GM18502 (cell line): ENCODE data around the gene POLR2M.

Experiments used
- ATAC-seq: cut with Tn5 transposase; IDR thresholded peaks from one replicate; pipeline ENCODE4 v1.9.1; 2021; ENCODE audit warnings: mild to moderate bottlenecking; ENCODE audit not compliant: unreplicated experiment, poor library complexity

Gene POLR2M

DNA sequence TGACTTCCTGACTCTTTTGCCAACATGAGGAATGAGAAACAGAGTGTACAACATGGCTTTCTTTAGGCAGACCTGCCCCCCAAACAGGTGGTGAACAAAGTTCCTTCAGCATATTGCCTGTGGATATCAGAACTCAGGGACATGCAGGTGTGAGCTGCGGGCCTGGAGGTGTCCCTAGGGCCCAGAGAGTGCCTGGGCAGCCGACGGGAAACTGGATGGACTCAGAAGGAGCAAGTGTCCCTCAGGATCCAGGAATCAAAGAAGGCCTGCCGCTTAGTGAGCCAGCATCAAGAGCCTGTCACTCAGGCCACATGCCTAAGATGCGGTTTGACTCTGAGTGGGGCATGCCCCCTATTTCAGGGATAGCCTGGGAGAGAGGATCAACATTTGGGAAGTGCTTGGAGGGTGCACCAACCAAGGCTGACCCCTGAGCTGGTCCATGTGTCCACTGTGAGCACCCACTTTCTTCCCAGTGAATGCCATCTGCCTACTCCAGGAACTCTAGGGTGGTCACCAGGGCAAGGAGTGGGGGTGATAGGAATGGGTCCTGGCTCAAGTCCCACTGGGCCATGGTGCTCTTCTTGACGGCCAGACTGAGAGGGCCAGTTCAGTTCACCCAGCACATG is 16.1 kb upstream of the POLR2M start:
- ATAC-seq = no peak

GRCh38 chr15:57691082-57691481 is 15.4 kb upstream of the POLR2M start:
- ATAC-seq = no peak

- ATAC-seq = no peak
Observed at GRCh38 chr15:57692709-57693108, 13.8 kb upstream of the POLR2M start.

DNA sequence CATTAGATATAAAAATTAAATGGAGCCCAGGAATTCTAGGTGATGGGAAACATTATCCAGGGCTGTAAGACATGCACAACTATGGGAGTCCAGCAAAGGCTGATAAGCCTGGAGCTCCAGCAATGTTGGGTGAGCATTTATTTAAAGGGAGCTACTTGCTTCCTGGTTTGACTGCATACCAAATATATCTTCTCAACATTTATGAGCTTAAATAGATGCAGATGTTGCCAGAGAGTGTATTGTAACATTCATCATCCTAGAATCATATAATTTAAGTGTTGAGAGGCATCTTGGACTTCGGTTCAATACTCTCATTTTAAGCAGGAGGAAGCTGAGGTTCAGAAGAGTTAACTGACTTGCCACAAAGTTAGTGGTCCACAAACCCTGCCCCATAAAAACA is 12.2 kb upstream of the POLR2M start:
- no peak for ATAC-seq

- no peak for ATAC-seq
Observed at GRCh38 chr15:57696146-57696545, 10.4 kb upstream of the POLR2M start.

- ATAC-seq = no peak
Observed at GRCh38 chr15:57697588-57697987, 8.9 kb upstream of the POLR2M start.

- ATAC-seq = no peak
Observed at GRCh38 chr15:57698243-57698642, 8.3 kb upstream of the POLR2M start.

DNA sequence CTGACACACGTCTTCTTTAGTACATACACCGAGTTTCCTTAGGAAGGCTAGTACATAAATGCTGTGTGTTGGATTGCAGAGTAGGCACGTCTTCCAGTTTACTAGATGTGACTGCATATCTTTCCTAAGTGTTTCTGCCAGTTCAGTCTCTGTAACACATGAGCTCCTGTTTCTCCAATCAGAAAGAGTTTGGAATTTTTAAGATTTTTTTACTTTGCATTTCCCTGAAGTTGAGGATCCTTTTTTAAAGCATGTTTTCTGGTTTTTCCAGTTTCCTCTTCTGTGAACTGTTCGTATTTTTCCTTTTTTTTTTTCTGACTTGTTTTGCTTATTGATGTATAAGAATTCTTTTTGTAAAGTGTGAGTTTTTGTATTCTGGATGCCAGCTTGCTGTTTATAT is 7.5 kb upstream of the POLR2M start:
- no peak for ATAC-seq

DNA sequence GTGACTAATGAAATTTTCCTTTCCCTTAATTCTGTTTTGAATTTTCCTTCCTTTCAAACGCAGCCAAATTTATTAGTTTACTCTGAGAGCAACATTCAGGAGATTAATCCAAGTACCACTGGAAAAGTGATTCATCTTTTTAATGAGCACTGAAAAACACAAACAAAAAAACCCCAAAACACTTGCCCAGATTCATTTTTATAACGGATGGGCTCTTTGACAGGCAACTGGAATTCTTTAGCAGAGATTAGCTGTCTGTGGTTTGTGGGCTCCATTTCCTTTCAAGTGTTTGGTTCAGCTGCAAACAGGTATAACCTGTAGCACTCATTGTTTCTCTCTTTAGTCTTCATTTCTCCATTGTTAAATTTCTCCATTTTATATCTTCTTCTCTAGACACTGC is 3.1 kb upstream of the POLR2M start:
- no peak for ATAC-seq

DNA sequence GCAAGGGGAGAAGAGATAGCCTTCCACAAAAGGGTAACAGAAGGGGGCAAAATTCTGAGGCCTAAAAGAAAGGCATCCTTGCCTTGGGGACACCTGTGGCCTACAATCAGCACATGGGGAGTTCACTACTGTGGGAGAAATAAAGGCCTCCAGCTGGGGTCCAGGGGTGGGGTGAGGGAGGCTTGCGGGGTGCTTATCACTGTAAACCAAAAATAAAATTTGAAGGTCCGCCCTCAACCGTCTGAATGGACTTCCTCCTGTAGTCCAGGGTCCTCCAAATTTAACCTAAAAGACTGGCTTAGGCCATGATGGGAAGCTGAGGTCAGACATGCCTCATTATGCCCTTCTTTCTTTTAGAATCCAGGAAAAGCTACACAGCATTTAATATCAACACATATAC is 2.1 kb upstream of the POLR2M start:
- no peak for ATAC-seq

DNA sequence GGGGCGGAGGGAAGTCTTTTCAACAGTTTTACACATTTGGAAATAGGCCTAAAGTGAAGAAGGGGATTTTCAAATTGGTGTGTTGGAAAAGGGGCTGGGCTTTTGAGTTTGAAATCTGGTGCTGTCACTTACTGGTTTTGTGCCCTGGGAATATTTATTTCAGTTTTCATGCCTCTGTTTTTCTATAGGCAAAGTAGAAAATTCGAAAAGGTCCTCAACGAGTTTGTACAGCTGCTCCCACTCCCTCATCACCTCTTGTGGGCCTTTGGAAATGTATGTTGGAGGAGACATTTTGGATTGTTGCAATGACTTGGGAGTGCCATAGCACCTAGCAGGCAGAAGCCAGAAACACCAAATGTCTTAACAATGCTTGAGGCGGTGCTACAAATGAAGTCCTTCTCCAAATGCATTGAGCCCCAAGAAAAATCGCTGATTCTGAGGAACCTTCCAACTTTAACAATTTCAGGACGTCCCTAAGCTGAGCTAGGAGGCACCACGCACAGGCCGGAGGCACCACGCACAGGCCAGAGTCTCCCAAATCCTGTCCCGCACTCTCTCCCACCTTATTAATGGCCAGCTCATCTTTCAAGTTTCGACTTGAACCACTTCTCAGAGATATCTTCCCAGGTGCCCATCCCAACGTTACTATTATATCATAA is 639 bp upstream of the POLR2M start:
- ATAC-seq = no peak

DNA sequence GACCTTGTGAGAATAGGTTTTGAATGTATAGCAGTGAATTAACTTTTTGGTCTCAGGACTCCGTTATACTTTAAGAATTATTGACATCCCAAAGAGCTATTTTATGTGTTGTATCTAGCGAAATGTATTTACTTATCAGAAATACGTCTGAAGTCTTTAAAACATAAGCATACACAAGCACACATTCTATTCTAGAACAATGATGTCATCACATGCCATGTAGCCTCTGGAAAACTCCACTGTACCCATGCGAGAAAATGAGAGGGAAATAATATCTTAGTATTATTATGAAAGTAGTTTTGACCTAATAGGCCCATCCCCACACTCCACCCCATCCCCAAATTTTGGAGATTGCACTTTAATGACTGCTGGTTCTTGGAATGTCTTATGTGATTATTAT is 1.5 kb downstream of the POLR2M start:
- no peak for ATAC-seq

DNA sequence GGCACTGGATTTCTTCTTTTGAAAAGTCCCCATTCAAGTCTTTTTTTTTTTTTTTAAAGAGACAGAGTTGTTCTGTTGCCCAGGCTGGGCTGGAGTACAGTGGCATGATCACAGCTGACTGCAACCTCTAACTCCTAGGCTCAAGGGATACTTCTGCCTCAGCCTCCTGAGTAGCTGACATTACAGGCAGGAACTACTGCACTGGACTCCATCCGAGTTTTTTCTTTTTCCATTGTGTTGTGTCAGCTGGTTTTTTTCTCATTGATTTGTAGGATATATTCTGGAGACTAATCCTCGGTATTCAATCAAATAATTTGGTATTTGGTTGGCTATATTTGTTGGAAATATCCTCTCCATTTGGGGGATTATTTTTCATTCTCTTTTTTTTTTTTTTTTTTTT is 11.8 kb downstream of the POLR2M start:
- no peak for ATAC-seq

DNA sequence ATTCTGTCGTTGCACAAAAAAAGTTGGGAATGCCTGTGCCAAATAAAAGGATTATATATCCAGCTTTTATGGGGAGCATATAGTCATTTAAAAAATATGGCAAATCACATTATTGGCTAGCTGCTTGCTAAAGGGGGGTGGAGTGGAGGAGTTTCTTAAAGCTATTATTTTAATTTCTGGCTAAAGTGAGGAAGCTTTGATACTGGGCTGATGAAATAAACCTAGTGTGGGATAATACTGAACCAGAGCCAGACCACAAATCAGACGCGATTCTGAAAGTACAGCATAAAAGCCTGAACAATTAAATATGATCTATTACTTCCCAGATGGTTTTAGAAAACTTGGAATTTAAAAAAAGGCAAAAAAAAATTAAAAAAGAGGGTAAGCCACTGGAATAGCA is 14.4 kb downstream of the POLR2M start:
- no peak for ATAC-seq

GRCh38 chr15:57726411-57726810 is 19.9 kb downstream of the POLR2M start:
- ATAC-seq = no peak

DNA sequence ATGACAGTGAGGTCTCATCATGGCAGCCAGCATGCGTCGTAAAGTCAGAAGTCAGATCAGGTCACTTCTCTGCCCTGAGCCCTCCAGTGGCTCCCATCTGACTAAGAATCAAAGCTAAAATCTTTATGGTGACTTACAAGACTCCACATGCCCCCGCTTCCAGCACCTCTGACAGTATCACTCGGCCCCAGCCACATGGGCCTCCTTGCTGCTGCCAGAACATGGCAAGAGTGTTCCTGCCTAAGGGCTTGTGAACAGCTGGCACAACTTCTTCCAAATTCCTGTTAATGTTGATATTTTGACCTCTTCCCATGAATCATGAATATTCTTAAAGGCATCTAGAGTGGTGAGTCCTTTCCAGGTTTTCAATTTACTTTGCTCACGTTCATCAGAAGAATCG is 20.5 kb downstream of the POLR2M start:
- ATAC-seq = no peak

GRCh38 chr15:57728436-57728835 is 21.9 kb downstream of the POLR2M start:
- no peak for ATAC-seq

GRCh38 chr15:57730876-57731275 is 24.4 kb downstream of the POLR2M start:
- ATAC-seq = no peak

DNA sequence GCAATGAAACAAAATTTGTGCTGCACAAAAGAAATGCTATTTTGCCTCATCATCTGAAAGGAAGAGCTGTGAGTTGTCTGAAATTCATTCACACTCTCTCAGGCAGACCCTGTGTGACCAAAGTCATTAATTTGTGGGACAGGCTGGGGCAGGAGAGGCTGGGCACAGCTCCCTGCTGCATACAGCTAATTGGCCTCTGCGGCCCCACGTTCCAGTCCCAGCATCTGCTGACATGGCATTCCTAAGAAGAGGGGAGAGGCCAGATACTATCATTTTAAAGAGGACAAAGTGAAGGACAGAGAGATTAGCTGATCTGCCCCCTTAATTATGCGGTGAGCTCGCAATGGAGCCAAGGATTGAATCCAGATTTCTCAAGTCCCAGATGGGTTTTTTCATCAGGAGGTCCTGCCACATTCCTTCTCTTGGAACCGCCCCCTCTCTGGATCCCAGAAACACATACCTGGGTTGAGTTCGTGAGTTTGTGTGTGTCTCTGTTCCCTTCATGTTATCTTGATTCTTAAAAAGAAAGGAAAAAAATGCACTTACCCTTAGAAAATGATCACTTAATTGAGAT is 25.1 kb downstream of the POLR2M start:
- no peak for ATAC-seq

DNA sequence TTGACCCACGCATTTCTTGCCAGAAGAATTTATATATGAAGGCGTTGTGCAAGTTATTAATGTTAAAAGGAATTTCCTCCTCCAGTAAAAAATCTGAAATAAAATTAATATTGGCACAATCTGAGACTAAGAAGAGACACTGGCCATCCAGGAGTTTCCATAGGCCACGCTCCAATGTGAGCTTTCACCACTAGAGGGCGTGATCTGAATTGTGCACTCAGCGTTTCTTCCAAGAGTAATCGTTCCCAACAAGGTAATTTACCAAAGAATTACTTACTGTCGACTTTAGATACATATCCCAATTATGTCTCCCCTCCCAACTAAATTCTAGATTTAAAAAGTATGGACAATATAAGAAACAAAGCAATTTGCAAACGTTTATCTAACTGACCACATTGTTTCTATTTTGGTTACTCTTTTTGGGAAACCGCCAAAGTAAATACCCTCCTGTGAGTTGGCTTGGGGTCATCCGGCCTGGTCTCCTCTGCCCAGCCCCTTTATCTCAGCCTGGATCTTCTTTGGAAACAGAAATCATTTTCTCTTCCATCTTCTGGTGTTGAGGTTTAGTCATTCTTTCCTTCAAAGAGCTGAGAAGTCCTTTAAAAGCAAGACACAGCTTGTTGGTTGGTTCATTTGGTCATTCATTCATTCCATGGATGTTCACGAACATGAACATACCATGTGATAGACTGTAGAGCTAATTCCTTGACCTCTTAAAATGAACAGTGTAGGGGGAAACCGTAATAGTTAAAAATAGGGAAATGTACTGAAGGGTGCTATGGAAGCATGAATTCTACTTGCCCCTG is 26.2 kb downstream of the POLR2M start:
- ATAC-seq = no peak

GRCh38 chr15:57734860-57735259 is 28.3 kb downstream of the POLR2M start:
- ATAC-seq = no peak
